ENCODE results near the gene CRAMP1.

CRAMP1 gene

GRCh38 chr16:1643521-1643920 is 31.4 kb downstream of the CRAMP1 start:
- TF ChIP-seq POLR2AphosphoS5 (IDR thresholded peaks at IDR 0.05; ENCODE audit: low read depth, low read length) (no peak), REST (IDR thresholded peaks at IDR 0.05; ENCODE audit: insufficient read depth in 1 of 2, low read depth in 2 of 2, low read length in 2 of 2) (no peak), FOXP2 (optimal IDR thresholded peaks at IDR 0.05; ENCODE audit: borderline replicate concordance, extremely low read depth, extremely low read length, insufficient read depth) (no peak), SIN3A (IDR thresholded peaks at IDR 0.05; ENCODE audit: borderline replicate concordance, insufficient read depth, low read length) (no peak), TAF1 (IDR thresholded peaks at IDR 0.05; ENCODE audit: borderline replicate concordance, insufficient read depth, low read length) (no peak)

GRCh38 chr16:1645914-1646525 is 33.9 kb downstream of the CRAMP1 start:
- TF ChIP-seq TAF1 (IDR thresholded peaks at IDR 0.05; ENCODE audit: borderline replicate concordance, insufficient read depth, low read length) (no peak), SIN3A (IDR thresholded peaks at IDR 0.05; ENCODE audit: borderline replicate concordance, insufficient read depth, low read length) (no peak), REST (IDR thresholded peaks at IDR 0.05; ENCODE audit: insufficient read depth in 1 of 2, low read depth in 2 of 2, low read length in 2 of 2) (no peak), POLR2AphosphoS5 (IDR thresholded peaks at IDR 0.05; ENCODE audit: low read depth, low read length) (no peak), FOXP2 (optimal IDR thresholded peaks at IDR 0.05; ENCODE audit: borderline replicate concordance, extremely low read depth, extremely low read length, insufficient read depth) (no peak)

GRCh38 chr16:1647856-1648255 is 35.7 kb downstream of the CRAMP1 start:
- TF ChIP-seq SIN3A (IDR thresholded peaks at IDR 0.05; ENCODE audit: borderline replicate concordance, insufficient read depth, low read length) (no peak), REST (IDR thresholded peaks at IDR 0.05; ENCODE audit: insufficient read depth in 1 of 2, low read depth in 2 of 2, low read length in 2 of 2) (no peak), FOXP2 (optimal IDR thresholded peaks at IDR 0.05; ENCODE audit: borderline replicate concordance, extremely low read depth, extremely low read length, insufficient read depth) (no peak), POLR2AphosphoS5 (IDR thresholded peaks at IDR 0.05; ENCODE audit: low read depth, low read length) (no peak), TAF1 (IDR thresholded peaks at IDR 0.05; ENCODE audit: borderline replicate concordance, insufficient read depth, low read length) (no peak)

- TF ChIP-seq SIN3A (IDR thresholded peaks at IDR 0.05; ENCODE audit: borderline replicate concordance, insufficient read depth, low read length) (no peak), REST (IDR thresholded peaks at IDR 0.05; ENCODE audit: insufficient read depth in 1 of 2, low read depth in 2 of 2, low read length in 2 of 2) (no peak), POLR2AphosphoS5 (IDR thresholded peaks at IDR 0.05; ENCODE audit: low read depth, low read length) (no peak)
These were observed 38.0 kb downstream of the CRAMP1 start for GRCh38 chr16:1650131-1650530.
